Skin epidermis (tissue), 12 donors: Measurements from ENCODE around the gene ETS1.
A peak's percentile ranks its signal among the peaks of the same experiment; 100 is the strongest.

Source experiments
- H3K27ac ChIP-seq, 21 experiments: fragments of 200-600 bp; sonication (generic) in 11 of 21; one replicate each; pipeline ENCODE4 v1.5.0; 2020; ENCODE audit warnings: mild to moderate bottlenecking in 3 of 21, inconsistent platforms in 2 of 21, moderate library complexity in 2 of 21
- H3K4me3 ChIP-seq, 7 experiments: fragments of 200-600 bp; sonication (generic) in 2 of 7; one replicate each; pipeline ENCODE4 v1.5.0; 2020; ENCODE audit warnings: inconsistent platforms in 2 of 7, mild to moderate bottlenecking in 2 of 7, moderate library complexity in 1 of 7

The ETS1 gene

DNA sequence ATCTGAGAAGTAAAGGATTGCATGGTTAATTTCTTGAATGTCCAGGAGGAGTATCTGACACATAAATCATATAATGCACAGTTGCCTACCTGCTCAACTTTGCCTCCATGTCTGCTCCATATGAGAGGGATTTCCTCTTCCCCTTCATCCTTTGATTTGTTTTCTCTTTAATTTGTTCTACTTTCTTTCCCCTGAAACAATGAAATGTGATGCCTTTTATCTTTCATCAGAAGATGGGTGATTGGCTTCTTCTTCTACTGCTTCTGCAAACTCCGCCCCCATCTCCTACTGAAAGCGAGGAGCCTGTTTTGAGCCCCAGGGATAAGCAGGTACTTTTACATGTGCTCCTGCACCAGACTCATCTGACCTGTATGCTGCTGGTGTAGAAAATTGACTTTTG is 9.9 kb upstream of the ETS1 start:
- H3K27ac ChIP-seq, result no peak overlapping the region
- H3K4me3 ChIP-seq, result no peak overlapping the region

DNA sequence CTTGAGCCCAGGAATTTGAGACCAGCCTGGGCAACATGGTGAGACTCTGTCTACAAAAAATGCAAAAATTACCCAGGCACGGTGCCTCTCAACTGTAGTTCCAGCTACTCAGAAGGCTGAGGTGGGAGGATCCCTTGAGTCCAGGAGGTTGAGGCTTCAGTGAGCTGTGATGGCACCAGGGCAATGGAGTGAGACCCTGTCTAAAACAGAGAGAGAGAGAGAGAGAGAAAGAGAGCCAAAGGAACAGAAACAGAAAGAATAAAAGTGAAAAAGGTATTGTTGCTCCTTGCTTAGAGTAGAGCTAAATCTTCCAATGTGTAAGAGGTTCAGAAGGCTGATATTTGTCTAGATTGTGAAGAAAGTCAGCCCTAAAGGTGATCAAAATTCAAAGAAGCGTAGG is 8.9 kb upstream of the ETS1 start:
- Histone ChIP-seq H3K27ac (no peak overlapping the region), H3K4me3 (no peak overlapping the region)

DNA sequence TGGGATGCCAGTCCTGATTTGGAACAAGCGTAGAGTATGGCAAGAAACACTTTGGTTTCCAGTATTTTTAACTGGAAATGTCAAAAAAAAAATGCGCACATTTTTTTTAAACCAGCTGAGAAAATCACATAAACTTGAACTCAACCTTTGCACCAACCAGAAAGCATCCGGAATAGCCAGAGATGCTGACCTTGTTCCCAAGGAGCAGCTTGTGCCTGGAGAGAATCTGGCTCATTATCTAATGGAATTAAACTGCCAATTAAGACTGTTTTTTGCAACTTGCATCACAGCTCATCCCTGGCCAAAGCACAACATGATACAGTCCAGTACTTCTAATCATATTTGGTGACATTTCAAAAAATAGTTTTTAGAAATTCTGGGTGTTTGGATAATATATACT is 8.4 kb upstream of the ETS1 start:
- H3K27ac ChIP-seq, result no peak overlapping the region
- no peak overlapping the region for H3K4me3 ChIP-seq

DNA sequence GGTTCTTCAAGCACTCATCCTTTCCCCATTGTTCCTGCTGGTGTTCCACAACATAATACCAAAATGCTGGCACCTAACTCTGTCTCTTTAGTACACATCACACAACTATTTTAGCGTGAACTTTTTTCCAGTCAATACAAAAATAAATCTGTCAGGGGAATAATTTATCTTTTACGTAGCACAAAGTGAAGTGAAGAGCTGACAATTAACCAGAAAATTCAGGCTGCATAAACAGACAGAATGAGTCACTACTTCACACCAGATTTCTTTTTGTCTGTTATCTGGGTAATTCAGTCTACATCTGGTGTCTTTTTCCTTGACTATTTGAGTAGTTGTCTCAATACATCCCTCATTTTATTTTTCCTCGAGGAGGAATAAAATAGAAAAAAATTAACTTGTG is 7.9 kb upstream of the ETS1 start:
- no peak overlapping the region for H3K27ac ChIP-seq
- H3K4me3 ChIP-seq, result no peak overlapping the region

DNA sequence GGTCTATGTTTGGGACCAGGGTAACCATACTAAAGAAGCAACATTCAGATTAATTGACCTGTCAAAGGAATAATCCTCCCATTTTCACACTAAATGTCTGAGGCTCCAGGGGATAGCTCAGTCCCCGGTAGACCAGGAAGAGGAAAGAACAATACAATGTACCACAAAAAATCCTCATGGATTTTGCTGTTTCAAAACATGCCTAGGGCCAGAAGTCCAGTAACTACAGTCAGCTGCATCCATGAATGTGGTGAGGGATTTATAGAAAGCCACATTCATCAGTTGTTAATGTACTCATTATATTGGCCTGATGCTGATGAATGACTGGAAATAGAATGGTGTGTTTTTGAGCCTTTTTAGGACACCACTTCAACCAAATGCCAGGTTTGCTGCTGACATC is 6.9 kb upstream of the ETS1 start:
- Histone ChIP-seq H3K27ac (no peak overlapping the region), H3K4me3 (no peak overlapping the region)

DNA sequence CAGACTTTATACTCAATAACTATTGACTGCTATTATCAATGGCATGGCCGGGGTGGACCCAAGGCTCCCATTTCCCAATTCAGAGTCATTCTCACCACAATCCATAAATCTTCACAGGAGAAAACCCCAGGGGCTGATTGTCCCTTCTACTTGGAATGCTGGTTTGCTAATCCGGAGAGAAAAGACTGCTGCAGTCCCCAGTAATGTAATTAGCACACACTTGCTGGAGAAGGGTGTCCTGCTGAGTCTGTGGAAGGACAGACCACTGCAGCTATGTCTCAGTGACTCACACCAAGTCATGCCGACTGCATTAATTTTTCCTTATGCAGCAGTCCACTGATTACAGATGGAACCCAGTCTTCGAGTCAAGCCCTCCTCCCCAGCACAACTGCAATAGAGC is 5.9 kb upstream of the ETS1 start:
- Histone ChIP-seq H3K27ac (peak overlapping the region in 1 of 21 experiments; percentile 11), H3K4me3 (no peak overlapping the region)

DNA sequence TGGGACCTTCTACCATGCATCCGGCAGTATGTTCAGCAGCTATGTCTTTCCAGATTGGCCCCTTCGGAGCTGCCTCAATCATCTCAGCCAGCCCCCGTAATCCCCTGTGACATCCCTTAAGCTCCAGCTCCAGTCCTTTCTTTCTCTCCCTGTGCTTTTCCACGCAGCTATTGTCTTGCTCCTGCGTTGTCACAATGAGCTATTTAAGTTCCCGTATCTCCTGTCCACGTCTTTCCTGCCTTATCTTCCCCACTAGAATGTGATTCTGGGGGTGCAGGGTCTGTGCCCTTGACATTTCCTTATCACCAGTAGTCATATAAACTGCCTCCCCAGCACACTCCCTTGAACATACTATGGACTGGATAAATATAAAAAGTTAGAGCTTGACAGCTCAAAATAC is 5.1 kb upstream of the ETS1 start:
- H3K4me3 ChIP-seq, result no peak overlapping the region
- H3K27ac ChIP-seq, result no peak overlapping the region

DNA sequence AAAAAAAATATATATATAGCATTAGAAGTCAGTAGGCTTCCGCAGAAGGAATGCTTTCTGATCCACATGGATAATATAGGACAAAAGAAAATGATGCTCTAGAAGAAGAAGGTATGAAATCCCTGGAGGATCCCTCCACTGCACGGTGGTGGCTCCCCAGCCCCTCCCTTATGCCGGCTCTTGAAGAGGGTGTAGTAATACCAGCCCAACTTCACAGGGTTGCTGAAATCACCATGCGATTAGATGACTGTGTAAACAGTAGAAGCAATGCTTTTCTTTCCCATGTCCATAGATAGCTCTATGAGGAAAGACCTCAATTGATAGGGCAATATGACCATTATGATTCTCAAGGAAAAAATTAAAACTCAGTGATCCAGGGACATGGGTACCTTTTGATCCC is 3.2 kb upstream of the ETS1 start:
- Histone ChIP-seq H3K27ac (no peak overlapping the region), H3K4me3 (no peak overlapping the region)

DNA sequence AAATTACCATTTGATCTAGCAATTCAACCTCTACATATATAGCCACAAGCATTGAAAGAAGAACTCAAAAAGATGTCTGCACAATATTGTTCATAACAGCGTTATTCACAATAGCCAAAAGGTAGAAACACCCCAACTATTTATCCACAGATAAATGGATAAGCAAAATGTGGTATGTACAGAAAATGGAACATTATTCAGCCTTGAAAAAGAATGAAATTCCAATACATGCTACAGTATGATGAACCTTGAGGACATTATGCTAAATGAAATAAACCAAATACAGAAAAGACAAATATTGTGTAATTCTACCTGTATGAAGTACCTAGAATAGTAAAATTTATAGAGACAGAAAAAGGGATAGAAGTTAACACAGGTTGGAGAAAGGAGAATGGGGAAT is 2.6 kb upstream of the ETS1 start:
- no peak overlapping the region for H3K27ac ChIP-seq
- no peak overlapping the region for H3K4me3 ChIP-seq

DNA sequence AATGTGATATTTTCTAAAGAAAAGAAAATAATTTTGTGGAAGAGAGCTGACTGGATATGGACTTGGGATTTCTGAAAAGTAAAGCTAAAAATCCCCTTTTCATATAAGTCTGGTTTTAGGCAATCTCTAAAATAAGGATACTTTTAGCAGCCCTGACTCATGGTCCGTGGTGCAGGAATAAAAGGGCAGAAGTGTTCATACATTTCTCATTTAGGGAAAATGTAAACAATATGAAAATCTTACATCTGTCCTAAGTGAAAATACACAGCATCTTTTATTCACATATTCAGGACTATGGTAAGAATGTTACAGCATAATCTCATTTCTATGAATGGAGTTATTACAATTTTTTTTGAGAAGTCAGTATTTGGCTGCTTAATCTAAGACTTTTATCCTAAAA is 735 bp upstream of the ETS1 start:
- no peak overlapping the region for H3K4me3 ChIP-seq
- no peak overlapping the region for H3K27ac ChIP-seq

DNA sequence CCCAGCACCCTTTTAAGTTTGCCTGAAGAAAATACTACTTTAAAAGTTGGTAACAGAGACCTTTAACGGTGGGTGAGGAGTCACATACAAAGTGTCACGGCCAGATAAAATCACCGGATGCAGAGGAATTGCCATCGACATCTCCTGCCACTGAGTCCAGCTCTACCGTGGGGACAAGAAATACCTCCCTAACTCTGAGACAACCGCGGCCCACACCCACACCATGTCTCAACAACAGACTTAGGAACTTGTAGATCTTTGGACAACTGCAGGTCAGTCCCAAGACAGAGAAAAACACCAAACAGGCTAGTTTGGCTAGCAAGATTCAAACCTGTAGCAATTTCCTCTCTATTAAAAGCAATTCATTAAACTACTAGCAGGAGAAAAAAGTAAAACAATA is 669 bp downstream of the ETS1 start:
- Histone ChIP-seq H3K27ac (peak overlapping the region in 2 of 21 experiments; percentile 32 to 59), H3K4me3 (peak overlapping the region in 2 of 7 experiments; percentile 4 to 6)

DNA sequence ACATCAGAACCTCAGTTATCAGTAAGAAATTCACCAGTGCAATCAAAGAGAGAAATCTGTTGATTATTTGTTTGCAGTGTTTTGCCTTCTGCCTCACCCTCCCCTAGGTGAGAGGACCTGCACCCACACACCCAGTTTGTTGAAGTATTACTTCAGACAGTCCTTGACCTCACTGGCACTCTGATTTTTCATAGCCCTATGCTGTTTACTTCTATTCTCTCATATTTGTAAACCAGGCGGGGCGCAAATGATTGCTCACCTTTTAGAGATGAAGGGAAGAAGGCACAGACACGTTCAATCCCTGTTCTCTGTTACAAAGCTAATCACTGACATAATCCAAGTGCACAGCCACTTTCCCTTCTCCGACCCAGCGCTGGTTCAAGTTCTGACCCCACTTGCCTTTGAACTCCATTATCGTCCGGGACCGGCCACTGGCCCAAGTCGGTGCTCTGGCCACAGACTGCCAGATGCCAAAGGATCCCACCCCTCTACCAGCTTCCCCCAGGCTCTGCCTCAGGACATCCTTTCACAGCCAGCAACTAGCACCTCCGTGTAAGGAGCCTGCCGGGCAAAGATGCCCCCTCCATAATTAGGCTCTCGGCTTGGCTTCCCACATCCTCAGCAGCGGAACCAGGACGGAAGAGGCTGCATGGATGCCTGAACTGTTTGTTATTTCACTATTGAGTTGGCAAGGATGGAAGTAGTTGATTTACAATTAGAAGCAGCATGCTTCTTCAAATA is 1.7 kb downstream of the ETS1 start:
- Histone ChIP-seq H3K27ac (peak overlapping the region in 2 of 21 experiments; percentile 50 to 59), H3K4me3 (peak overlapping the region in 2 of 7 experiments; percentile 5 to 21)

DNA sequence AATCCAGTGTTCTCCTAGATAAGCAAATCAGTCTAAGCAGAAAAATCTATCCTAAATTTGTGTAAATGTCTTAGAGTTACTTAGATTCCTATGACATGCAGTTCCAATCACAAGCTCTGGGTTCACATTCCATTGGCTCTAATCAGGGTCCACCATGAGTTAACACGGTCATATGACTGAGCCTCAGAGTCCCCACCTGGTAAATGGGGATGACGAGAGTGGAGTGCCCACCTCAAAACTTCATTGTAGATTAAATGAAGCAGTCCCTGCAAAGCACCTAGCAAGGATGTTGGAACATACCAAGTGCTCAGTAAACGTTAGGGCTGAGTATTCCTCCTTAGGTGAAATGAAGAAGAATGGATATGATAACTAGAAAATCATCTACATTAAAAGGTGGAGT is 3.1 kb downstream of the ETS1 start:
- no peak overlapping the region for H3K4me3 ChIP-seq
- H3K27ac ChIP-seq, result peak overlapping the region in 1 of 21 experiments; percentile 81

DNA sequence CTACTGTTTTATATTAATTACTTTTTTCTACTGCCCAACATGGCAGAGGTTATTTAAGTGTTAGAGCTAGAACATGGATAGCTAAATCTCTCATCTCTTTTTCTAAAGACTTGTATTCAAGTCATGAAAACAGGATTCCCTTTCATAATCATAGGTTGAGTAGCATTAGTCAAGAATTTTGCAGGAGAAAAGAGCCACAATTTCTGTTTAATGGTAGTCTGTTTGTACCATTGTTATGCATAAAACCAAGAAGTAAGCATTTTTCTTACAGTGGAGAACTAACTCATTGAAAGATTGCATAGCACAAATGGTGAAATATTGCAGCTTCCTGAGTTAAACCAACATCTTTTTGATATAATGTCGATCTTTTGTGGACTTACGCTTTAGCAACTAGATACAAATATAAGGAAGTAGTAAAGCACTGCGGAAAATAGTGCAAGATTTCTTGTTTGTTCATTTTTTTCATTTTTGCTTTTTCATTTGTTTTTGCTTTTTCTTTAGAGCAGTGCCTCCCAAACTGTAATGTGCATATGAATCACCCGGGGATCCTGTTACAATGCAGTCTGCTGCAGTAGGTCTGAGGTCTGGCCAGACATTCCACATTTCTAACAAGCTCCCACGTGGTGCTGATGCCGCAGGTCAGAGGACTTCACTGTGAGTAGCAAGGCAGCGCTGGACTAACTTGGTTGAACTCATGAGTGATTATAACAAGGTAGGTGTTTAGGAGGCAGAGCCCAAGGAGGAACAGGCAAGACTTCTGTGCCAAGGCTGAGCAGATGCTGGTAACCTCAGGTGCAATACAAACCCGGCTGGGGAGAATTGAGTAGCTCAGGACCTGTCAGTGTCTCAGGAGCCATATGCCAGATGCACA is 4.6 kb downstream of the ETS1 start:
- H3K4me3 ChIP-seq, result no peak overlapping the region
- peak overlapping the region in 5 of 21 experiments; percentile 6 to 81 (median 19) for H3K27ac ChIP-seq

DNA sequence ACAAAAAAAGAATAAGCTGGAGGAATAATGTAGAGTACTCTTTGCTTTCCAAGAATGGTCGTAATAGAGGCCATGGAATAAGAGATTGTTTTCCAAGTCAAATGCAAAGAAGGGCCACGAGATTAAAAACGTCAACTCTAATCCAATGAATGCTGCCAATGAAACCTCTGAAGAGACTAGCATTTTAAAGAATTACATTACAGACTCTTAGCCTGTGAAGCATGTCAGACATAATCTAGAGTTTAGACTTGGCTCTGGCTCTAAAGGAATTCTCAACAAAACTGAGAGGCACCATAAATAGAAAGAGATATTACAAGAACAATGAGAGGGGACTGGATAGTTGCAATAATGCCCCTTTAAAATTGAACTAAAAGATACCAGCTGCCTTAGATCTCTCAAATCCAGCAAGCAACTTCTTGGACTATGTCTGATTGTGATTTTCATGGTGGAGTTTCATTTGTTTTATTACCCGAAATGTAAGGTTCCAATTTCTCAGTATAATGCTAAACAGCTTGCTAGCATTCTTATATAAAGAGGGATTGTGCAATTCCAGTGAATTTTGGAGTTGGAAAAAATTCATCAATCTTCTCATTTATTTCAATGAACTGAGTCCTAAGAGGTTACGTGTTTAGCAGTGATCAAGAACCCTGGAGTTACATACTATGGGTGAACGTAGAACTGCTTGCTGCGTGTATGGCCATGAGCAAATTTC is 5.6 kb downstream of the ETS1 start:
- H3K27ac ChIP-seq, result peak overlapping the region in 3 of 21 experiments; percentile 6 to 81 (median 19)

DNA sequence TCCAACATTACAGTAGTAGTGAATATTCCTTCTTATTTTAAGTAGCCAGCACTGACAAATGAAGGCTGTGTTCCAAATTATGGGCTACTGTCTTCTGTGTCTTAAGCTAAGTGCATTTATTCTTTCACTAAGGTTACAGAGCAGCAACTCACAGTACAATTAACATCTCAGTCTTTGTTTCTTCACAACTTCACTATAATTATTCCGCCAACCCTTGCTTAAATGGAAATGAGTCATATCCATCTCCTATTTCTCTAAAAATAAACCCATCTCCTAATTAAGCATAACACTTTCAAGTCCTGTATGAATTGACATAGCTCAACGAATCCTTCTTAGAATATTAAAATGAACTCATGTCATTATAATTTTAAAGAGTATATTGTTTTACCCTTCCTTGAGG is 6.7 kb downstream of the ETS1 start:
- Histone ChIP-seq H3K4me3 (no peak overlapping the region), H3K27ac (peak overlapping the region in 1 of 21 experiments; percentile 49)

More for the DNA sequence above, 5.6 kb downstream of the ETS1 start:
- H3K4me3 ChIP-seq, result no peak overlapping the region

DNA sequence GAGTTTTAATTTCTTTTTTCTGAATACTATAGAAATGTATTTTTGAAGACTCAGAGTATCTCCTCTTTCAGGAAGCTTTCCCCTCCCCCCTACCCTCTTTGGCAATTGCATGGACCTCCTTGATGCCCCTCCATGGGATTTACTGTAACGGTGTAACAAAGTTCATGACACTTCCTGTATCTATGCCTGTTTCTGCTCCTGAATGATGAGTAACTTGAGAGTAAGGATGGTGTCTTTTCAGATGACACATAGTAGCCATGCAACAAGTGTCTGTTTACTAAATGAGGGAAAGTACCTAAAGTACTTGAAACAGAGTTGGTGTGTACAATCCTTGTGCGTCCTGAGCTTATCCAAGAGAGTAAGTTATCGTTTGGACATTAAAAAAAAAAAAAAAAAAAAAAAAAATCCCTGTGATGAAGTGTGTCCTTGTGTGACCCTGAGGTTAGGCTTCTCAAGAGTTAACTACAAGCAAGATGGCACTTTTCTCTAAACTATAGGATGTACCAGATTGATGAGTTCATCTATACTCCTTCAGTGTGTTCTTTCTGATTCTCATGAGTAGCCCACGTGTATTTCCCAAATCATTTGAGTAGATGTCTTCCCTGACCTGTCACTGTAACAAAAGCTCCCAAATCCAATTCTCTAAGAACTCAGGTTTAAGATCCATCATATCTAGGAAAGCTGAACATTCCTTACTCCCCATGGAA is 7.4 kb downstream of the ETS1 start:
- Histone ChIP-seq H3K4me3 (no peak overlapping the region), H3K27ac (peak overlapping the region in 2 of 21 experiments; percentile 26 to 49)

DNA sequence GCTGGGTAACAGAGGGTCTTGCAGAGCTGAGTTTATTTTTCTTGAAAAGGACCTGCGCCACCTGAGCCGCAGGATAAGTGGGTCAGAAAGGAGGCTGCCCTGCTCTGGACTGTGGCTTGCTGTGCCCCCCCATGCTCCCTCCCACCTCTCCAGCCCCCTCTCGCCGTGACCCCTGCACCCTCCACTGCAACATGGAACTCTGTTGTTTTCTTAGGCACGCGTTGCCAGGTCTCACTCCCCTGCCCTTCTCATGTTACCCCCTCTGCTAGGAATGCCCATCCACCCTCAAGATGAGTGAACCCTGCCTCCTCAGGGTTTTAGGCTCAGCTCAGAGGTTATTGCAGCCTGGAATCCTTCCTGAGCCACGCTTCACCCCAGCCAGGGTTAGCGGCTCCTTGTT is 10.8 kb downstream of the ETS1 start:
- H3K4me3 ChIP-seq, result no peak overlapping the region

DNA sequence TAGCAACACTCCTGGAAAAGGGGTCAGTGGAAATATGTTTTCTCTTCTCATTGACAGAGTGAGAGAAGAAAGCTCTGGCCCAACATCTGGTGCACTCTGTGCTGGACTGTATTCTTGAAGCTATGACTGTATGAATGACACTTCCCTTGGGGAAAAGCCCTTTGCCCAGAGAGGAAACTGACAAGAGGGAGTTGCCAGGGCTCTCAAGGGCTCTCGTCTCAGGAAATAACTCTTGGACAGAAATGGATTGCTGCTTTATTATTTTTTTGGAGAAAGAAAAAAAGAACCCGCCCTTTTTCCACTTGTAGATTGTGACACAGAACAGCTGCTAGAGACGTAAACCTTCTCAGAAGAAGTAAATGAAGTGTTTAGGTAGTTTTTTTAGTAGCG is 11.4 kb downstream of the ETS1 start:
- peak overlapping the region in 2 of 21 experiments; percentile 46 to 60 for H3K27ac ChIP-seq

More for the DNA sequence above, 10.8 kb downstream of the ETS1 start:
- peak overlapping the region in 5 of 21 experiments; percentile 3 to 47 (median 18) for H3K27ac ChIP-seq

More for the DNA sequence above, 11.4 kb downstream of the ETS1 start:
- no peak overlapping the region for H3K4me3 ChIP-seq
